ENCODE data around the gene PTPRM.

Gene PTPRM

GRCh38 chr18:8362863-8363262 lies 795.7 kb downstream of the PTPRM start:
- H3K27ac ChIP-seq (ENCODE audit: low read depth, low read length), result no peak overlapping the region
- no peaks in the 10 kb centered on the region for H3K36me3 ChIP-seq (ENCODE audit: low read length)
- no peak overlapping the region for H3K9ac ChIP-seq (ENCODE audit: low read length)
- no peaks in the 10 kb centered on the region for H3K27me3 ChIP-seq (ENCODE audit: low read length)
- no peaks in the 10 kb centered on the region for H3K9me3 ChIP-seq (ENCODE audit: insufficient read depth, low read length)
- no peaks in the 10 kb centered on the region for H3K79me2 ChIP-seq (ENCODE audit: insufficient read depth, low read length)
- no peaks in the 10 kb centered on the region for H3F3A ChIP-seq (ENCODE audit: insufficient read depth)
- TF ChIP-seq EZH2phosphoT487 (conservative IDR thresholded peaks at IDR 0.05; ENCODE audit: low read length) (no peak), CTCF (IDR thresholded peaks at IDR 0.05; ENCODE audit: insufficient read depth, low read length, poor library complexity, severe bottlenecking) (no peak)
- H2AFZ ChIP-seq (ENCODE audit: low read depth, low read length, severe bottlenecking), result no peak overlapping the region
- H3K4me3 ChIP-seq (ENCODE audit: insufficient read depth, low read length, poor library complexity, severe bottlenecking), result no peak overlapping the region
- no peak overlapping the region for H3K4me2 ChIP-seq (ENCODE audit: low read depth, low read length, poor library complexity, severe bottlenecking)
- H3K9me2 ChIP-seq (replicated peaks; ENCODE audit: insufficient read depth, low read length), result no peaks in the 10 kb centered on the region
- no peaks in the 10 kb centered on the region for H4K20me1 ChIP-seq (ENCODE audit: low read depth, low read length)

GRCh38 chr18:8364385-8364784 lies 797.3 kb downstream of the PTPRM start:
- no peaks in the 10 kb centered on the region for H3K27me3 ChIP-seq (ENCODE audit: low read length)

GRCh38 chr18:8365006-8365405 lies 797.9 kb downstream of the PTPRM start:
- Histone ChIP-seq H3K27me3 (ENCODE audit: low read length) (no peaks in the 10 kb centered on the region), H3K36me3 (ENCODE audit: low read length) (no peaks in the 10 kb centered on the region), H3K4me2 (ENCODE audit: low read depth, low read length, poor library complexity, severe bottlenecking) (no peak overlapping the region), H4K20me1 (ENCODE audit: low read depth, low read length) (no peaks in the 10 kb centered on the region), H3F3A (ENCODE audit: insufficient read depth) (no peaks in the 10 kb centered on the region), H3K27ac (ENCODE audit: low read depth, low read length) (no peak overlapping the region), H3K9ac (ENCODE audit: low read length) (no peak overlapping the region), H3K9me3 (ENCODE audit: insufficient read depth, low read length) (no peaks in the 10 kb centered on the region), H3K9me2 (replicated peaks; ENCODE audit: insufficient read depth, low read length) (no peaks in the 10 kb centered on the region), H2AFZ (ENCODE audit: low read depth, low read length, severe bottlenecking) (no peak overlapping the region), H3K79me2 (ENCODE audit: insufficient read depth, low read length) (no peaks in the 10 kb centered on the region), H3K4me3 (ENCODE audit: insufficient read depth, low read length, poor library complexity, severe bottlenecking) (no peak overlapping the region)
- TF ChIP-seq EZH2phosphoT487 (conservative IDR thresholded peaks at IDR 0.05; ENCODE audit: low read length) (no peak), CTCF (IDR thresholded peaks at IDR 0.05; ENCODE audit: insufficient read depth, low read length, poor library complexity, severe bottlenecking) (no peak)

More at GRCh38 chr18:8364385-8364784, 797.3 kb downstream of the PTPRM start:
- Histone ChIP-seq H3K9me3 (ENCODE audit: insufficient read depth, low read length) (no peaks in the 10 kb centered on the region), H3K4me2 (ENCODE audit: low read depth, low read length, poor library complexity, severe bottlenecking) (no peak overlapping the region), H3K27ac (ENCODE audit: low read depth, low read length) (no peak overlapping the region), H4K20me1 (ENCODE audit: low read depth, low read length) (no peaks in the 10 kb centered on the region), H3K36me3 (ENCODE audit: low read length) (no peaks in the 10 kb centered on the region), H2AFZ (ENCODE audit: low read depth, low read length, severe bottlenecking) (no peak overlapping the region), H3K9ac (ENCODE audit: low read length) (no peak overlapping the region), H3K9me2 (replicated peaks; ENCODE audit: insufficient read depth, low read length) (no peaks in the 10 kb centered on the region), H3F3A (ENCODE audit: insufficient read depth) (no peaks in the 10 kb centered on the region), H3K79me2 (ENCODE audit: insufficient read depth, low read length) (no peaks in the 10 kb centered on the region), H3K4me3 (ENCODE audit: insufficient read depth, low read length, poor library complexity, severe bottlenecking) (no peak overlapping the region)
- TF ChIP-seq EZH2phosphoT487 (conservative IDR thresholded peaks at IDR 0.05; ENCODE audit: low read length) (no peak), CTCF (IDR thresholded peaks at IDR 0.05; ENCODE audit: insufficient read depth, low read length, poor library complexity, severe bottlenecking) (no peak)

All from SU-DHL-6 (cell line).